Common myeloid progenitor, CD34-positive (primary cell): ENCODE results near the gene SMC1B.
"Not testable (repeated sequence)": the region's sequence is repeated elsewhere in the genome, so short reads cannot be mapped to it uniquely, and the experiment has no call there.

Source experiments
- CTCF ChIA-PET: fragments of 350-600 bp; sonication (Branson Sonifier 250); formaldehyde crosslinking; loops from one replicate; lab custom pipeline; 2021; ENCODE audit warnings: antibody characterized with exemption; lab: Charles Lee
- POLR2A ChIA-PET: fragments of 350-600 bp; sonication (Branson Sonifier 250); formaldehyde crosslinking; loops from one replicate; lab custom pipeline; 2021; ENCODE audit warnings: antibody characterized with exemption; lab: Charles Lee
- DNase-seq, 3 donors: peaks; one replicate each; pipeline versions ENCODE4 v3.0.0 to v3.0.0-alpha.2; 2013
- H3K27ac ChIP-seq, 2 experiments: 1 replicate in 1 of 2; 2 replicates in 1 of 2; pipeline ENCODE4 v1.7.0; 2013; ENCODE audit warnings: inconsistent platforms in 2 of 2, low read length in 2 of 2, mild to moderate bottlenecking in 2 of 2, low read depth in 1 of 2, moderate library complexity in 1 of 2; ENCODE audit not compliant: severe bottlenecking in 2 of 2, insufficient read depth in 1 of 2, poor library complexity in 1 of 2
- H3K27me3 ChIP-seq, 5 experiments: replicated peaks in 2 of 5; 1 replicate in 3 of 5; 2 replicates in 2 of 5; pipeline versions ENCODE4 v1.6.1 to v1.7.0; 2013; ENCODE audit warnings: low read length in 4 of 5, mild to moderate bottlenecking in 2 of 5, moderate library complexity in 2 of 5, inconsistent platforms in 1 of 5; ENCODE audit not compliant: insufficient read depth in 5 of 5, control insufficient read depth in 4 of 5
- H3K36me3 ChIP-seq, 4 experiments: 1 replicate in 2 of 4; 2 replicates in 2 of 4; pipeline versions ENCODE4 v1.6.1 to v1.7.0; 2013; ENCODE audit warnings: low read length in 3 of 4, control low read depth in 1 of 4, mild to moderate bottlenecking in 1 of 4; ENCODE audit not compliant: control insufficient read depth in 4 of 4, insufficient read depth in 4 of 4
- H3K4me1 ChIP-seq, 4 experiments: 1 replicate in 3 of 4; 2 replicates in 1 of 4; pipeline versions ENCODE4 v1.6.1 to v1.7.1; 2013; ENCODE audit warnings: low read length in 3 of 4, mild to moderate bottlenecking in 3 of 4, control low read depth in 1 of 4, inconsistent platforms in 1 of 4, moderate library complexity in 1 of 4; ENCODE audit not compliant: control insufficient read depth in 4 of 4, insufficient read depth in 4 of 4; ENCODE audit errors: control extremely low read depth in 1 of 4
- H3K4me3 ChIP-seq, 7 experiments: 1 replicate in 4 of 7; 2 replicates in 3 of 7; pipeline versions ENCODE4 v1.5.1 to v1.7.0; 2013; ENCODE audit warnings: mild to moderate bottlenecking in 7 of 7, low read length in 6 of 7, moderate library complexity in 6 of 7, inconsistent platforms in 2 of 7, low read depth in 2 of 7, control low read depth in 1 of 7; ENCODE audit not compliant: insufficient read depth in 4 of 7, control insufficient read depth in 1 of 7; ENCODE audit errors: extremely low read depth in 1 of 7
- H3K9me3 ChIP-seq, 5 experiments: 1 replicate in 4 of 5; 2 replicates in 1 of 5; pipeline versions ENCODE4 v1.6.1 to v1.7.1; 2013; ENCODE audit warnings: low read length in 4 of 5, mild to moderate bottlenecking in 2 of 5, inconsistent platforms in 1 of 5, low read depth in 1 of 5, moderate library complexity in 1 of 5; ENCODE audit not compliant: control insufficient read depth in 4 of 5, insufficient read depth in 2 of 5; ENCODE audit errors: control extremely low read depth in 1 of 5
- WGBS: methylation state at CpG from one replicate; pipeline ENCODE4 v1.1.5; 2013; ENCODE audit not compliant: insufficient coverage; 5-methylcytosine and 5-hydroxymethylcytosine counted together

The SMC1B gene

GRCh38 chr22:45376703-45377102, 36.7 kb downstream of the SMC1B start:
- no peaks in the 10 kb centered on the region for H3K9me3 ChIP-seq
- WGBS, result no CpG with 5 or more reads among the region's 1 CpG
- peaks cover 0 to 14% (median 2%) of the 10 kb centered on the region in 4 experiments for H3K4me1 ChIP-seq
- H3K4me3 ChIP-seq, result peak overlapping the region in 2 of 7 experiments; percentile 45 to 54
- H3K27me3 ChIP-seq, result no peaks in the 10 kb centered on the region
- CTCF ChIA-PET, result interaction anchor here (1.1 to 1.2 kb wide), 2 partner anchors 31 to 65 kb away, joined by 3 to 4 read pairs; no protein-coding TSS in a partner anchor
- no peaks in the 10 kb centered on the region for H3K36me3 ChIP-seq
- DNase-seq, result peak; percentile 71 to 89 (median 83)
- H3K27ac ChIP-seq, result peak overlapping the region in 1 of 2 experiments; percentile 34
- POLR2A ChIA-PET, result interaction anchor here (0.7 kb wide), 1 partner anchor 201 kb away, joined by 4 read pairs; no protein-coding TSS in a partner anchor

- CTCF ChIA-PET, result interaction anchor here (1.0 to 1.4 kb wide), 3 partner anchors 32 to 65 kb away, joined by 4 to 5 read pairs (median 4); no protein-coding TSS in a partner anchor
- Histone ChIP-seq H3K9me3 (no peaks in the 10 kb centered on the region), H3K36me3 (no peaks in the 10 kb centered on the region), H3K4me3 (no peak overlapping the region), H3K4me1 (peaks cover 0 to 14% (median 2%) of the 10 kb centered on the region in 4 experiments), H3K27me3 (no peaks in the 10 kb centered on the region), H3K27ac (no peak overlapping the region)
- POLR2A ChIA-PET, result no interaction called here
- WGBS, result 100% methylated on average over 1 of the region's 3 CpGs
- DNase-seq, result no peak
These were observed 37.4 kb downstream of the SMC1B start for GRCh38 chr22:45376009-45376408.

- CTCF ChIA-PET, POLR2A ChIA-PET, H3K9me3 ChIP-seq, H3K27ac ChIP-seq, H3K36me3 ChIP-seq, H3K4me3 ChIP-seq, H3K27me3 ChIP-seq, DNase-seq: not testable (repeated sequence)
- no CpG with 5 or more reads among the region's 3 CpGs for WGBS
- H3K4me1 ChIP-seq, result peaks cover 0 to 14% (median 2%) of the 10 kb centered on the region in 4 experiments
These were observed 39.8 kb downstream of the SMC1B start for GRCh38 chr22:45373592-45373991.

DNA sequence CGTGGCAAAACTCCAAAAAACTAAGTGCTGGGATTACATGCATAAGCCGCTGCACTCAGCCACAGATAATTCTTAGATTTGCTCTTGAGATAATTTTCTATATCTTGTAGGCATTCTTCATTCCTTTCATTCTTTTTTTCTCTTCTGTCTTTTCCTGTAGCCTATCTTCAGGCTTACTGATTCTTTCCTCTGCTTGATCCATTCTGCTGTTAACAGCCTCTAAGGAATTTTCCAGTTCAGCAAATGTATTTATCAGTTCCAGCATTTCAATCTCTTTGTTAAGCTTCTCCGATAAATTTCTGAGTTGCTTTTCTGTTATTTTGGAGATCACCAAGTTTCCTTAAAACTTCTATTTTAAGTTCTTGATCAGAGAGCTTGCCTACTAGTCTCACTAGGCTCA, 46.7 kb downstream of the SMC1B start:
- no peaks in the 10 kb centered on the region for H3K4me1 ChIP-seq
- no peak overlapping the region for H3K27ac ChIP-seq
- DNase-seq, result no peak
- H3K36me3 ChIP-seq, result no peaks in the 10 kb centered on the region
- H3K27me3 ChIP-seq, result no peaks in the 10 kb centered on the region
- ChIA-PET POLR2A (no interaction called here), CTCF (no interaction called here)
- peaks cover 0 to 13% (median 7%) of the 10 kb centered on the region in 5 experiments for H3K9me3 ChIP-seq
- H3K4me3 ChIP-seq, result no peak overlapping the region
- 100% methylated on average over 2 of the region's 3 CpGs for WGBS

- POLR2A ChIA-PET, result no interaction called here
These were observed 53.8 kb downstream of the SMC1B start for GRCh38 chr22:45359627-45360026.

GRCh38 chr22:45358127-45358526, 55.3 kb downstream of the SMC1B start:
- H3K4me1 ChIP-seq, result peaks cover 0 to 12% (median 5%) of the 10 kb centered on the region in 4 experiments
- CTCF ChIA-PET, result no interaction called here

More at GRCh38 chr22:45359627-45360026, 53.8 kb downstream of the SMC1B start:
- WGBS, result 84% methylated on average over 2 of the region's 4 CpGs
- no peaks in the 10 kb centered on the region for H3K9me3 ChIP-seq
- no peak overlapping the region for H3K27ac ChIP-seq
- peaks cover 0 to 12% (median 5%) of the 10 kb centered on the region in 4 experiments for H3K4me1 ChIP-seq
- DNase-seq, result no peak
- H3K27me3 ChIP-seq, result no peaks in the 10 kb centered on the region
- CTCF ChIA-PET, result no interaction called here
- H3K4me3 ChIP-seq, result no peak overlapping the region
- H3K36me3 ChIP-seq, result no peaks in the 10 kb centered on the region

DNA sequence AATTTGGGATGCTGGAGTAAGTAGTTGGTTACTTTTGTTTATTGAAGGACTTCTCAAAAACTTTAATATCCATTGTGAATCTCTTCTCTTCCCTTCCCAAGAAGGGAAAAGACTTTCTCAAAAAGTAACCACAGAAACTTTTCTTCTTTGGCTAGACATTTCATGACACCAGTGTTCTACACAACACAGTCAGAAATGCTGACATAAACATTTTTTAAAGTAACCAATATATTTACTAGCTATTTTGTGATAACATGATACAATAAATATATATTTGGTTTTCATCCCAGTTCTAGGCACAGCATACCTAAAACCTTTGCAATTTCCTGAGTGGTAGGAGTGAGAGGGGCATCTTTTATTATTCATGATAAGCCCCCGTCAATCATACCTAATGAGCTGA, 55.9 kb downstream of the SMC1B start:
- H3K4me3 ChIP-seq, result no peak overlapping the region
- no peak overlapping the region for H3K27ac ChIP-seq
- H3K36me3 ChIP-seq, result no peaks in the 10 kb centered on the region
- CTCF ChIA-PET, result no interaction called here
- no peaks in the 10 kb centered on the region for H3K27me3 ChIP-seq
- DNase-seq, result no peak
- no CpG with 5 or more reads among the region's 1 CpG for WGBS
- POLR2A ChIA-PET, result interaction anchor here (0.6 kb wide), 1 partner anchor 307 kb away, joined by 4 read pairs; no protein-coding TSS in a partner anchor
- H3K4me1 ChIP-seq, result peaks cover 0 to 12% (median 5%) of the 10 kb centered on the region in 4 experiments
- H3K9me3 ChIP-seq, result no peaks in the 10 kb centered on the region

More at GRCh38 chr22:45358127-45358526, 55.3 kb downstream of the SMC1B start:
- no peaks in the 10 kb centered on the region for H3K27me3 ChIP-seq
- no peaks in the 10 kb centered on the region for H3K36me3 ChIP-seq
- H3K27ac ChIP-seq, result no peak overlapping the region
- DNase-seq, result no peak
- POLR2A ChIA-PET, result no interaction called here
- WGBS, result 100% methylated on average over 1 of the region's 1 CpG
- H3K9me3 ChIP-seq, result no peaks in the 10 kb centered on the region
- H3K4me3 ChIP-seq, result no peak overlapping the region
